ENCODE measurements around the gene PRKCH. TPM values are rescaled to one million over a fixed set of nuclear protein-coding genes. Genes with fewer than 3 reads are reported as not detected.

Gene PRKCH
- total and polyA plus RNA-seq, 7 donors: 4.2 to 19.9 (median 10.0) TPM

DNA sequence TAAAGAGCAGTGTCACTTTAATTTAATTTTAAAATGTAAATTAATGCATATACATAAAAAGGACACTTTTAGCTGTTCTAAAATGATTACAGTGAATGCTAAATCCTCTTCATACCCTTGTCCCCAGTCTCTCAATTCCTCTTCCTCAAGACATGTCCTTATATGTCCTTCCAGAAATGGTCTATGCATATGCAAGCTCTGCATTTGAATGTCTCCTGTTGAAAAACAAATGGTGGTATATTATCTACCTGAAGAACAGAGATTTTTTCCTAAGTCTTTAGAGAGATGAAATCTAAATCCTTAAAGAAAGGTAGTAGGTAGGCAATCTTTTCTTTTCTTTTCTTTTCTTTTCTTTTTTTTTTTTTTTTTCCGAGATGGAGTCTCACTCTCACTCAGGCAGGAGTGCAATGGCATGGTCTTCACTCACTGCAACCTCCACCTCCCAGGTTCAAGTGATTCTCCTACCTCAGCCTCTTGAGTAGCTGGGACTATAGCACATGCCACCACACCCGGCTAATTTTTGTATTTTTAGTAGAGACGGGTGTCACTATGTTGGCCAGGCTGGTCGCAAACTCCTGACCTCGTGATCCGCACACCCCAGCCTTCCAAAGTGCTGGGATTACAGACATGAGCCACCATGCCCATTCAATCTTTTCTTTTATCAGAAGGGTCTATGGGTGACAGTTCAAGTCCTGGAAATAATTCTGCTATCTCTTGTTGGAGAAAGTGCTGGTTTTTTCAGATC, 180.5 kb downstream of the PRKCH start:
- no peak for TF ChIP-seq EP300 (IDR thresholded peaks at IDR 0.05)
- TF ChIP-seq POLR2A (IDR thresholded peaks at IDR 0.05): no peak
- TF ChIP-seq POLR2AphosphoS5 (IDR thresholded peaks at IDR 0.05): no peak
- TF ChIP-seq, protein P1, sequence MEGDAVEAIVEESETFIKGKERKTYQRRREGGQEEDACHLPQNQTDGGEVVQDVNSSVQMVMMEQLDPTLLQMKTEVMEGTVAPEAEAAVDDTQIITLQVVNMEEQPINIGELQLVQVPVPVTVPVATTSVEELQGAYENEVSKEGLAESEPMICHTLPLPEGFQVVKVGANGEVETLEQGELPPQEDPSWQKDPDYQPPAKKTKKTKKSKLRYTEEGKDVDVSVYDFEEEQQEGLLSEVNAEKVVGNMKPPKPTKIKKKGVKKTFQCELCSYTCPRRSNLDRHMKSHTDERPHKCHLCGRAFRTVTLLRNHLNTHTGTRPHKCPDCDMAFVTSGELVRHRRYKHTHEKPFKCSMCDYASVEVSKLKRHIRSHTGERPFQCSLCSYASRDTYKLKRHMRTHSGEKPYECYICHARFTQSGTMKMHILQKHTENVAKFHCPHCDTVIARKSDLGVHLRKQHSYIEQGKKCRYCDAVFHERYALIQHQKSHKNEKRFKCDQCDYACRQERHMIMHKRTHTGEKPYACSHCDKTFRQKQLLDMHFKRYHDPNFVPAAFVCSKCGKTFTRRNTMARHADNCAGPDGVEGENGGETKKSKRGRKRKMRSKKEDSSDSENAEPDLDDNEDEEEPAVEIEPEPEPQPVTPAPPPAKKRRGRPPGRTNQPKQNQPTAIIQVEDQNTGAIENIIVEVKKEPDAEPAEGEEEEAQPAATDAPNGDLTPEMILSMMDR (IDR thresholded peaks at IDR 0.05): no peak
- Histone ChIP-seq H3K36me3 (no peaks in the 10 kb centered on the region), H3K9me3 (no peaks in the 10 kb centered on the region), H3K4me1 (peaks cover 0 to 4% (median 0%) of the 10 kb centered on the region in 4 donors), H3K4me3 (no peak overlapping the region), H3K27me3 (no peaks in the 10 kb centered on the region), H3K27ac (no peak overlapping the region)
- intact Hi-C loops (cut with DNase I): no loop called here
- WGBS, 2 donors: 85 to 86% methylated on average over 6 of the region's 6 CpGs
- DNase-seq: no peak

DNA sequence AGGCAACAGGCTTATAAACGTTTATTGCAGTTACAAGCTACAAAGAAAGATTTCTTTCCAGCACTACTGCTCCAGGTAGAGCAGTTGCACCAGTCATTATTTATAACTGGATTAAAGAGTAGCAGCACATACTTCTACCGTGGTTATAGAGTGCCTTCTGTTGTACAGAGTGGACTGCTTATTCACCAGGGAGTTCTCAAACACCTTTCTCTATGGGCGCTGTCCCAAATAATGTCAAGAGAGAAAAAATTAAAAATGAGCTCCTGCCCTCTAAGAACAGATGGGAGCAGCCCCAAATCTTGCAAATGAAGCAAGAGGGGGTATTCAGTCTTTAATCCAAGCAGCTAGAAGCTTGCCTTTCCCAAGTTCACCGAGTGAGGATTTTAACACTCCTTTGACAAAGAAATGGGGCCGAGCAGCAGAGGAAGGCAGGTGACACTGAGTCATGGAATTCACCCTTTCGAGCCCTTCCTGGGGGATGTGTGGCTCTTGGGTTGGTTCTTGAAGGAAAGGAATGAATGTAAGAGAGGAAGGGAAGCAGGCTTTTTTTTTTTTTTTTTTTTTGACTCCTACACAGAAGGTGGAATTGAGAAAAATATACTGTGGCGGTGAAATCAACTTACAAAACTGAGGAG, 181.2 kb downstream of the PRKCH start:
- 53 to 56% methylated on average over 7 of the region's 7 CpGs for WGBS, 2 donors
- no peaks in the 10 kb centered on the region for H3K27me3 ChIP-seq
- no peak for DNase-seq
- H3K27ac ChIP-seq: peak overlapping the region in 1 of 4 donors; percentile 17
- intact Hi-C loops (cut with DNase I): no loop called here
- H3K4me3 ChIP-seq: no peak overlapping the region
- TF ChIP-seq POLR2A (IDR thresholded peaks at IDR 0.05) (no peak), EP300 (IDR thresholded peaks at IDR 0.05) (no peak), POLR2AphosphoS5 (IDR thresholded peaks at IDR 0.05) (no peak)
- TF ChIP-seq, protein P1 (IDR thresholded peaks at IDR 0.05): no peak
- no peaks in the 10 kb centered on the region for H3K36me3 ChIP-seq
- peaks cover 0 to 4% (median 0%) of the 10 kb centered on the region in 4 donors for H3K4me1 ChIP-seq
- H3K9me3 ChIP-seq: no peaks in the 10 kb centered on the region

DNA sequence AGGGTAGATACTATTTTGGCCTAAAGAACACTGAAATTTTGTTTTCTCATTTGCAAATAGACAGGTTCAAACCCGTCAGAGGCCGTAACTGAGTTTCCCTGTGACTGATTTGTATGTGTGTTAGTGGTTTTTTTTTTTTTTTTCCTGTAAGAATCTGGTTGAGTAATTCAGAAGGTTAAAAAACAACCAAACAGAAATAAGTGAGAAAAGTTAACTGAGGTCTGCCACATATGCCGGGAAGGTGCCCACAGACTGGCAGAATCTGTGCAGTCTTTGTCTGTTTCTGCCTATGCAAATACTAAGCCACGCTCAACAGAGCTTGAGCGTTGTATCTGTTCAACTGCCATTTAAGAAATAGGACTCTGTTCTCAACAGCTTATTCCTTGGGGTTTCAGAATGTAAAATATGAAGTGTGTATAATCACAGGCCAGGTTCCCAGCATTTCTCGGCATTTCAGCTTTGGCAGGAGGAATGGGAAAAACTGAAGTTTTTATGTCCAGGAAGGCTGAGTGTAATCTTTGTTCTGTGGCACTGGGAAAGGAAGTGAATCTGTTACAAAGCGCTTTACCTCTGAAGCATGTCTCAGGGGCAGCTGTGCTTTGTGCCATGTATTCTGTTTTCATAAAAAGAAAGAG, 181.9 kb downstream of the PRKCH start:
- WGBS, 2 donors: 45 to 73% methylated on average over 7 of the region's 7 CpGs

DNA sequence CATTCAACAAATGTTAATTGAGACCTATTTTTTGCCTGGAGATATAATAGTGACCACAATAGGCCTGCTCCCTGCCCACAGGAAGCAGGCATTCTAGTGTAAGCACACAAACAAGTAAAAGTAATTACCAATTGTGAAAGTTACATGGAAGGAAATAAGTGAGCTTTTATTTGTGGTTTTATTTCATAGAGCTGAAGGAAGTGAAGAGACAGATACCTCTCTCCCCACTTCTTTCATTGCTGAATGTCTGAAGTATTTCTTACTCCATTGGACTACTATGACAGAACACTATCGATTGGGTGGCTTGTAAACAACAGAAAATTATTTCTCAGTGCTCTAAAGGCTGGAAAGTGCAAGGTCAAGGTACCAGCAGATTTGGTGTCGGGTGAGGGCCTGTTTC, 183.5 kb downstream of the PRKCH start:
- WGBS, 2 donors: 72 to 88% methylated on average over 2 of the region's 2 CpGs
- Histone ChIP-seq H3K4me1 (peaks cover 0 to 4% (median 0%) of the 10 kb centered on the region in 4 donors), H3K4me3 (no peak overlapping the region), H3K36me3 (no peaks in the 10 kb centered on the region), H3K27ac (no peak overlapping the region), H3K27me3 (no peaks in the 10 kb centered on the region), H3K9me3 (no peaks in the 10 kb centered on the region)
- no peak for DNase-seq
- intact Hi-C loops (cut with DNase I): no loop called here
- TF ChIP-seq, protein P1 (IDR thresholded peaks at IDR 0.05): no peak
- TF ChIP-seq EP300 (IDR thresholded peaks at IDR 0.05): no peak
- no peak for TF ChIP-seq POLR2A (IDR thresholded peaks at IDR 0.05)
- no peak for TF ChIP-seq POLR2AphosphoS5 (IDR thresholded peaks at IDR 0.05)

More for the DNA sequence above, 181.9 kb downstream of the PRKCH start:
- intact Hi-C loops (cut with DNase I): no loop called here
- Histone ChIP-seq H3K4me1 (peaks cover 0 to 4% (median 0%) of the 10 kb centered on the region in 4 donors), H3K27ac (peak overlapping the region; percentile 17 to 39 (median 26)), H3K36me3 (no peaks in the 10 kb centered on the region), H3K4me3 (no peak overlapping the region), H3K27me3 (no peaks in the 10 kb centered on the region), H3K9me3 (no peaks in the 10 kb centered on the region)
- DNase-seq: no peak
- peak in 2 of 4 donors; percentile 8 to 12 for TF ChIP-seq POLR2AphosphoS5 (IDR thresholded peaks at IDR 0.05)
- TF ChIP-seq, protein P1 (IDR thresholded peaks at IDR 0.05): no peak

All from sigmoid colon (tissue), 7 donors.